Measurements from ENCODE around the gene WWOX.

Gene WWOX

GRCh38 chr16:78619811-78620210, 520.4 kb downstream of the WWOX start (continued):
- TF ChIP-seq TOX (CRISPR knock-in tag; IDR thresholded peaks at IDR 0.05; ENCODE audit: borderline replicate concordance) (no peak), ISL1 (CRISPR knock-in tag; IDR thresholded peaks at IDR 0.05) (no peak)

- no peak for TF ChIP-seq CSDC2 (CRISPR knock-in tag; IDR thresholded peaks at IDR 0.05)
- TF ChIP-seq POU6F1 (CRISPR knock-in tag; IDR thresholded peaks at IDR 0.05; ENCODE audit: borderline replicate concordance, low read depth), result no peak
- no peak for ATAC-seq
Observed at GRCh38 chr16:78620291-78620690, 520.8 kb downstream of the WWOX start.

- no peak for ATAC-seq
Observed at GRCh38 chr16:78623796-78624195, 524.3 kb downstream of the WWOX start.

GRCh38 chr16:78624366-78624765, 524.9 kb downstream of the WWOX start:
- TF ChIP-seq ISL1 (CRISPR knock-in tag; IDR thresholded peaks at IDR 0.05), result peak; percentile 91
- TF ChIP-seq TOX (CRISPR knock-in tag; IDR thresholded peaks at IDR 0.05; ENCODE audit: borderline replicate concordance), result no peak
- ATAC-seq, result no peak

More at GRCh38 chr16:78623796-78624195, 524.3 kb downstream of the WWOX start:
- TF ChIP-seq ESRRG (CRISPR knock-in tag; IDR thresholded peaks at IDR 0.05) (no peak), TOX (CRISPR knock-in tag; IDR thresholded peaks at IDR 0.05; ENCODE audit: borderline replicate concordance) (no peak)

GRCh38 chr16:78628461-78629045, 529.1 kb downstream of the WWOX start:
- no peak for ATAC-seq
- TF ChIP-seq ZFP3 (CRISPR knock-in tag; IDR thresholded peaks at IDR 0.05), result no peak
- TF ChIP-seq OSR1 (CRISPR knock-in tag; IDR thresholded peaks at IDR 0.05), result no peak
- TF ChIP-seq ZNF70 (CRISPR knock-in tag; IDR thresholded peaks at IDR 0.05), result no peak
- TF ChIP-seq ZFP30 (CRISPR knock-in tag; IDR thresholded peaks at IDR 0.05), result no peak
- no peak for TF ChIP-seq BACH2 (CRISPR knock-in tag; IDR thresholded peaks at IDR 0.05; ENCODE audit: borderline replicate concordance)
- no peak for TF ChIP-seq ESRRG (CRISPR knock-in tag; IDR thresholded peaks at IDR 0.05)
- TF ChIP-seq CSRNP3 (CRISPR knock-in tag; IDR thresholded peaks at IDR 0.05), result no peak
- TF ChIP-seq ZNF565 (CRISPR knock-in tag; conservative IDR thresholded peaks at IDR 0.05; ENCODE audit: low read depth), result no peak
- TF ChIP-seq ZNF8 (CRISPR knock-in tag; IDR thresholded peaks at IDR 0.05), result no peak
- no peak for TF ChIP-seq TSHZ2 (CRISPR knock-in tag; IDR thresholded peaks at IDR 0.05)
- TF ChIP-seq SNAI2 (CRISPR knock-in tag; IDR thresholded peaks at IDR 0.05), result no peak
- TF ChIP-seq TOX (CRISPR knock-in tag; IDR thresholded peaks at IDR 0.05; ENCODE audit: borderline replicate concordance), result no peak
- TF ChIP-seq PATZ1 (CRISPR knock-in tag; IDR thresholded peaks at IDR 0.05; ENCODE audit: borderline replicate concordance), result no peak

- ATAC-seq, result no peak
- no peak for TF ChIP-seq POU6F1 (CRISPR knock-in tag; IDR thresholded peaks at IDR 0.05; ENCODE audit: borderline replicate concordance, low read depth)
- TF ChIP-seq TCF4 (CRISPR knock-in tag; IDR thresholded peaks at IDR 0.05; ENCODE audit: borderline replicate concordance), result no peak
- no peak for TF ChIP-seq RARB (CRISPR knock-in tag; IDR thresholded peaks at IDR 0.05)
- TF ChIP-seq BACH2 (CRISPR knock-in tag; IDR thresholded peaks at IDR 0.05; ENCODE audit: borderline replicate concordance), result no peak
- TF ChIP-seq ZNF70 (CRISPR knock-in tag; IDR thresholded peaks at IDR 0.05), result no peak
- TF ChIP-seq TSHZ2 (CRISPR knock-in tag; IDR thresholded peaks at IDR 0.05), result no peak
- no peak for TF ChIP-seq TOX (CRISPR knock-in tag; IDR thresholded peaks at IDR 0.05; ENCODE audit: borderline replicate concordance)
- TF ChIP-seq ZC3H10 (CRISPR knock-in tag; IDR thresholded peaks at IDR 0.05), result no peak
- TF ChIP-seq ZFP30 (CRISPR knock-in tag; IDR thresholded peaks at IDR 0.05), result no peak
- TF ChIP-seq ESRRG (CRISPR knock-in tag; IDR thresholded peaks at IDR 0.05), result no peak
- TF ChIP-seq GLIS3 (CRISPR knock-in tag; IDR thresholded peaks at IDR 0.05), result no peak
- no peak for TF ChIP-seq ZNF565 (CRISPR knock-in tag; conservative IDR thresholded peaks at IDR 0.05; ENCODE audit: low read depth)
Observed at GRCh38 chr16:78629173-78629572, 529.7 kb downstream of the WWOX start.

All from SK-N-SH treated with all-trans-retinoic acid at 6 μM for 48 hours (cell line).